ENCODE measurements around the gene PIGU. TPM values are rescaled to one million over a fixed set of nuclear protein-coding genes. Genes with fewer than 3 reads are reported as not detected.
A peak's percentile ranks its signal among the peaks of the same experiment; 100 is the strongest.

PIGU gene
- polyA plus RNA-seq, 1 experiment, result 35.2 TPM

DNA sequence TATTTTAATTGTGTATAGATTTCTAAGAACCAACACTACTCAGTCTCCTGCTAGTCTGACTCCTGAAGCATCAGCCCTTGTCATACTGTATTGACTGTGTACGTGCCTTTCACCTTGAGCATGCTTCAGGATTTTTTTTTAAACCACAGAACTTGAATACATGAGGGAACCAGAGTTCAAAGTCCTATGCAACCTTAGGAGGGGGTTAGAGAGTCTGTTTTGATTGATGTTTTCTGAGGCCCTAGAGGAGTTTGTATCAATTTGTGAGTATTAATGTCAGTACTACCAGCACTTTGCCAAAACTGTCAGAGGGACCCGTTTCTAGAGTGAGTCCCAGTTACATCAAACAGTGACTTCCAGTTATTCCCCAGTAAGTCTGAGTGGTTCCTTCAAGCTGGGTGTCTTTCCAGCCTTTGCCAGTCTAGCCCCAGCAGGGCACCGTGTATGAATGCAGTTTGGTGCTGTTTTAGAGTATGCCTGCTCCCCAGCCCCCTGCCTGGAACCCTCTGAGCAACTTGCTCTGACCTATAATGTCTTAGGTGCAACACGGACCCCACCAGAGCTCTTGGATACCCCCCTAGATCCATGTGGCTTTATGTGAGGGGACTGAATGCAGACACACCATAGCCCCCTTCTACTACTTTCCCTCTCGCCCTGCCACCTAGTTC is 35.8 kb upstream of the PIGU start:
- ChIA-PET POLR2A (no interaction called here), CTCF (interaction anchor here (0.5 to 2.8 kb wide), 5 partner anchors 12 to 500 kb away, joined by 3 to 8 read pairs (median 3); no protein-coding TSS in a partner anchor)
- H3K36me3 ChIP-seq (ENCODE audit: control insufficient read depth, insufficient read depth, low read length), result peaks cover 1% of the 10 kb centered on the region
- no peaks in the 10 kb centered on the region for H3K27me3 ChIP-seq (ENCODE audit: control insufficient read depth, insufficient read depth, low read length)
- TF ChIP-seq, protein P1, sequence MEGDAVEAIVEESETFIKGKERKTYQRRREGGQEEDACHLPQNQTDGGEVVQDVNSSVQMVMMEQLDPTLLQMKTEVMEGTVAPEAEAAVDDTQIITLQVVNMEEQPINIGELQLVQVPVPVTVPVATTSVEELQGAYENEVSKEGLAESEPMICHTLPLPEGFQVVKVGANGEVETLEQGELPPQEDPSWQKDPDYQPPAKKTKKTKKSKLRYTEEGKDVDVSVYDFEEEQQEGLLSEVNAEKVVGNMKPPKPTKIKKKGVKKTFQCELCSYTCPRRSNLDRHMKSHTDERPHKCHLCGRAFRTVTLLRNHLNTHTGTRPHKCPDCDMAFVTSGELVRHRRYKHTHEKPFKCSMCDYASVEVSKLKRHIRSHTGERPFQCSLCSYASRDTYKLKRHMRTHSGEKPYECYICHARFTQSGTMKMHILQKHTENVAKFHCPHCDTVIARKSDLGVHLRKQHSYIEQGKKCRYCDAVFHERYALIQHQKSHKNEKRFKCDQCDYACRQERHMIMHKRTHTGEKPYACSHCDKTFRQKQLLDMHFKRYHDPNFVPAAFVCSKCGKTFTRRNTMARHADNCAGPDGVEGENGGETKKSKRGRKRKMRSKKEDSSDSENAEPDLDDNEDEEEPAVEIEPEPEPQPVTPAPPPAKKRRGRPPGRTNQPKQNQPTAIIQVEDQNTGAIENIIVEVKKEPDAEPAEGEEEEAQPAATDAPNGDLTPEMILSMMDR (IDR thresholded peaks at IDR 0.05; ENCODE audit: insufficient read depth, low read depth, low read length), result no peak
- no peak for DNase-seq (ENCODE audit: low read depth)
- no peak overlapping the region for H3K4me3 ChIP-seq (ENCODE audit: low read depth, low read length)

DNA sequence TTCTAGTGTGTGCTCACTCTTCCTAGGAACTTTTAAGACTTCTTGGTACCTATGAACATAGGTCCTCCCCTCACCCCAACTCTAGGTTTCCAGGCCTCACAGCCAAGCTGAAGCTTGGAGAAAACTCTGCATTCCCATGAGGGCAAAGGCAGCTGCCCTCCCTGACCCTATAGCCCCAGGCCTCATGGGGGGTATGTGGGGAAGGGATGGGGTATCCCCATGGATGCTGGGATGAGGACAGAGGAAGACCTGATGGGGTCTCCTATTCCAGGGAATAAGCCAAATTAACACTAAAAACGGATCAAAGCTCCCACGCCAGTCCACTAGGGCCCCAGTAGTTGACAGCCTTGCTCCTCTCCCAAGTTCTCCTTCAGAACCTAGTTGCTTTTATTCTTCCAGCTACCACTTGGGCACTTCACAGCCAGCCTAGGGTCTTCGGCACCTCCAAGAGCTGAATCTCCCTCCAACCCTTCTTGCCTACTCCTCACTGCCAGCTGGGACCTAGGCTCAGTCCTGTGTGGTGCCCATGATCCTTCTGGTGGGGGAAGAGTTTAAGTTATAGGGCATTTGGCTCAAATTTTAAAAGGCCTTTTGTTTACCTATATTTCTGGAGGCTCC is 35.0 kb upstream of the PIGU start:
- Histone ChIP-seq H3K4me3 (ENCODE audit: low read depth, low read length) (no peak overlapping the region), H3K36me3 (ENCODE audit: control insufficient read depth, insufficient read depth, low read length) (peaks cover 1% of the 10 kb centered on the region), H3K27me3 (ENCODE audit: control insufficient read depth, insufficient read depth, low read length) (no peaks in the 10 kb centered on the region)
- POLR2A ChIA-PET, result no interaction called here
- TF ChIP-seq, protein P1 (IDR thresholded peaks at IDR 0.05; ENCODE audit: insufficient read depth, low read depth, low read length), result no peak
- no peak for DNase-seq (ENCODE audit: low read depth)
- CTCF ChIA-PET, result interaction anchor here (1.5 to 2.8 kb wide), 2 partner anchors 17 to 58 kb away, joined by 4 to 8 read pairs; no protein-coding TSS in a partner anchor

DNA sequence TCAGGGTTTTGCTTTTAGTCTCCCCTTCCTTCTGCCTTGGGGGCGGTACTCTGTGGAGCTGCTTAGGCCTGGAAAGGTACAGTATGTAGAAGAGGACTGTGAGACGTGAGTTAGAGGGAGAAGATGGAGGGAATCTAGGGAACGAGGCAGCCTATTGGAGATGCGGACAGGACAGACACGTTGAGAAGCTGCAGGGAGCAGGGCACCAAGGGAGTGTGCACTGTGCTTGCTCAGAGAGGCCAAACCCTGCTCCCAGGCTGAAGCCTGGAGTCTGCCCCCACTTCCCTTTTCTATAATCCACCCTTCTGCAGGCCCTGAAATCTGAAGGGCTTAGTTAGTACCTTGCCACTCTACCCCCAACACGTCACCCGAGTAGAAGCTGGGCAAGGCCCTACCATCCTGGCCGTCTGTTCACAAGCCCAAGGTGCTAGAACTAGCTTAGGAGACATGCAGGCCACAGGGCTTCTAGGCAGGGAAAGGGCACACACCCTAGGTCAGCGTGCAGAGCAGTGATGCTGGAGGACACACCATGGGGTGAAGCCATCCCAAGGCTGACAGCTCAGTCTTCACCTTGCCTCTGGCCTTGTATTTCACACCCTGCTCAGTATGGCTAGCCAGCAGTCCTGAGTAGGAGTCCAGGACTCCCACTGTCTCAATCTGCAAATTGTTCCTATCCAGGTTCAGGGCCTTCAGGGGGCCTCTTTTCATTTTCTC is 34.1 kb upstream of the PIGU start:
- POLR2A ChIA-PET, result no interaction called here
- TF ChIP-seq, protein P1 (IDR thresholded peaks at IDR 0.05; ENCODE audit: insufficient read depth, low read depth, low read length), result no peak
- Histone ChIP-seq H3K4me3 (ENCODE audit: low read depth, low read length) (no peak overlapping the region), H3K36me3 (ENCODE audit: control insufficient read depth, insufficient read depth, low read length) (peaks cover 1% of the 10 kb centered on the region), H3K27me3 (ENCODE audit: control insufficient read depth, insufficient read depth, low read length) (no peaks in the 10 kb centered on the region)
- CTCF ChIA-PET, result interaction anchor here (1.1 to 2.8 kb wide), 6 partner anchors 16 to 399 kb away, joined by 3 to 8 read pairs (median 5); no protein-coding TSS in a partner anchor
- DNase-seq (ENCODE audit: low read depth), result no peak

DNA sequence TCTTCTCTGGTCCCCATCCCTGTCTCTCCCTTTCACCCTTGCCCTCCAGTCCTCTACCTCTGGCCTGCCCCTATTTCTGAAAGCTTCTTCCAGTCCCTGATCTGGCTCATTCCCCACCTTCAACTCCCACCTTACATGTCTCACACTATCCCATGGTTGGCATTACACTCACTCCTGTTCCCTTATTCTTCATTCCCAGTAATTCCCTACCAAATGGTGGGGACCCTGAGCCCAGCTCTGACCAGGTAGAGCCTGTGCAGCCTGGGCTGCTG is 33.6 kb upstream of the PIGU start:
- Histone ChIP-seq H3K36me3 (ENCODE audit: control insufficient read depth, insufficient read depth, low read length) (peaks cover 1% of the 10 kb centered on the region), H3K27me3 (ENCODE audit: control insufficient read depth, insufficient read depth, low read length) (no peaks in the 10 kb centered on the region), H3K4me3 (ENCODE audit: low read depth, low read length) (peak overlapping the region; percentile 67)
- no peak for DNase-seq (ENCODE audit: low read depth)
- ChIA-PET CTCF (interaction anchor here (0.8 to 2.1 kb wide), 7 partner anchors 10 to 398 kb away, joined by 3 to 11 read pairs (median 5); no protein-coding TSS in a partner anchor), POLR2A (no interaction called here)
- TF ChIP-seq, protein P1 (IDR thresholded peaks at IDR 0.05; ENCODE audit: insufficient read depth, low read depth, low read length), result no peak
